RPMI7951 (cell line): ENCODE results near the gene ADAD2. TPM values are rescaled to one million over a fixed set of nuclear protein-coding genes. Genes with fewer than 3 reads are reported as not detected.

Experiments
- DNase-seq: peaks from one replicate; pipeline ENCODE4 v3.0.0-alpha.2; 2012; ENCODE audit warnings: low read depth
- total RNA-seq: library from RNA; depleted of rRNA; stranded (reverse); fragments of >200 nt; shearing (Covaris generic); gene quantifications from 2 replicates; pipeline ENCODE4 v1.2.3, GENCODE V29; 2014; rRNA removed

The ADAD2 gene
- total RNA-seq, 1 experiment from 2014 or later = not detected

- DNase-seq = no peak
Measured at GRCh38 chr16:84245956-84246678, 55.2 kb downstream of the ADAD2 start.

GRCh38 chr16:84246679-84247077 lies 55.7 kb downstream of the ADAD2 start:
- DNase-seq = no peak

Other genes starting within 250 kb of the ADAD2 start
- 4.2 and 4.3 TPM in 2 replicates for gene OSGIN1, start 237.9 kb upstream of the ADAD2 start, total RNA-seq
- gene NECAB2, start 222.9 kb upstream of the ADAD2 start, total RNA-seq = not detected in 2 replicates
- gene SLC38A8, start 148.4 kb upstream of the ADAD2 start, total RNA-seq = not detected in 2 replicates
- 38.2 and 38.6 TPM in 2 replicates for gene MBTPS1, start 74.2 kb upstream of the ADAD2 start, total RNA-seq
- 18.2 and 18.6 TPM in 2 replicates for gene HSDL1, start 46.0 kb upstream of the ADAD2 start, total RNA-seq
- gene DNAAF1, start 45.8 kb upstream of the ADAD2 start, total RNA-seq = not detected in 2 replicates
- gene TAF1C, start 4.1 kb upstream of the ADAD2 start, total RNA-seq = 9.0 and 9.4 TPM in 2 replicates
- not detected in 2 replicates for gene KCNG4, start 48.9 kb downstream of the ADAD2 start, total RNA-seq
- gene WFDC1, start 103.7 kb downstream of the ADAD2 start, total RNA-seq = not detected in 2 replicates
- gene ATP2C2, start 177.4 kb downstream of the ADAD2 start, total RNA-seq = not detected in 2 replicates